ENCODE data around the gene LEMD1.

DNA sequence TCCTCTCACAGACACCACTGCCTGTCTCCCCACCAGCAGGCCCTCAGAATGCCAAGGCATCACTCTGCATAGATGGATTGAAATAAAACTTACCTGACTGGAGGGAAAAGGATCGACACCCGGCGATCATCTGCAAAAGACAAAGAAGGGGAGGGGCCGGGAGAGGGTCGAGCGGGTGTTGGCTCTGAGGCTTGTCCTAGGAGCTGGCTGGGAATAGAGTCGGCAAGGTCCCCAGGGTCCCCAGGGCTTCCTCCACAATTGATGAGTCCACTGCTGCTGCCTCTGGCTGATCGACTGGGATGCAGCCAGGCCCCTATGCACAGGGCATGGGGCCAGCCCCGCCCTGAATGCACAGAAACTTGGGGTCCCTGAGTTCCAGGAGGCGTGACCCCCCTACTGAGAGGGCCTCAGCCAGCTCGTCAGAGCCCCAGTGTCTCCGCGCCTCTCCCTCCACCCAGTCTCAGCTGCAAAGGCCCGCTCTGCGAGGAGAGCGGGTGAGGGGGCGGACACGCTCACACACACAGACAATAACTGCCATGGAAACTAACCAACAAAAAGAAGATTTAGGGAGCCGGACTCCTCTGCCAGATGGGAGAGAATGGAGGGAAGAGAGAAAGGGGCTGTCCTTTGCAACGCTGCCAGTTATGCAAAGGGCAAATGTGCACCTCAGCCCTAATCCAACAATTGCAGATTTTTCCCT, 65.3 kb downstream of the LEMD1 start, which contains the start of gene KLHDC8A:
- TF ChIP-seq, protein P1, sequence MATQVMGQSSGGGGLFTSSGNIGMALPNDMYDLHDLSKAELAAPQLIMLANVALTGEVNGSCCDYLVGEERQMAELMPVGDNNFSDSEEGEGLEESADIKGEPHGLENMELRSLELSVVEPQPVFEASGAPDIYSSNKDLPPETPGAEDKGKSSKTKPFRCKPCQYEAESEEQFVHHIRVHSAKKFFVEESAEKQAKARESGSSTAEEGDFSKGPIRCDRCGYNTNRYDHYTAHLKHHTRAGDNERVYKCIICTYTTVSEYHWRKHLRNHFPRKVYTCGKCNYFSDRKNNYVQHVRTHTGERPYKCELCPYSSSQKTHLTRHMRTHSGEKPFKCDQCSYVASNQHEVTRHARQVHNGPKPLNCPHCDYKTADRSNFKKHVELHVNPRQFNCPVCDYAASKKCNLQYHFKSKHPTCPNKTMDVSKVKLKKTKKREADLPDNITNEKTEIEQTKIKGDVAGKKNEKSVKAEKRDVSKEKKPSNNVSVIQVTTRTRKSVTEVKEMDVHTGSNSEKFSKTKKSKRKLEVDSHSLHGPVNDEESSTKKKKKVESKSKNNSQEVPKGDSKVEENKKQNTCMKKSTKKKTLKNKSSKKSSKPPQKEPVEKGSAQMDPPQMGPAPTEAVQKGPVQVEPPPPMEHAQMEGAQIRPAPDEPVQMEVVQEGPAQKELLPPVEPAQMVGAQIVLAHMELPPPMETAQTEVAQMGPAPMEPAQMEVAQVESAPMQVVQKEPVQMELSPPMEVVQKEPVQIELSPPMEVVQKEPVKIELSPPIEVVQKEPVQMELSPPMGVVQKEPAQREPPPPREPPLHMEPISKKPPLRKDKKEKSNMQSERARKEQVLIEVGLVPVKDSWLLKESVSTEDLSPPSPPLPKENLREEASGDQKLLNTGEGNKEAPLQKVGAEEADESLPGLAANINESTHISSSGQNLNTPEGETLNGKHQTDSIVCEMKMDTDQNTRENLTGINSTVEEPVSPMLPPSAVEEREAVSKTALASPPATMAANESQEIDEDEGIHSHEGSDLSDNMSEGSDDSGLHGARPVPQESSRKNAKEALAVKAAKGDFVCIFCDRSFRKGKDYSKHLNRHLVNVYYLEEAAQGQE (IDR thresholded peaks at IDR 0.05; ENCODE audit: insufficient read depth in 1 of 2, low read depth in 2 of 2, low read length in 2 of 2): no peak
- no peak for TF ChIP-seq POLR2AphosphoS5 (IDR thresholded peaks at IDR 0.05; ENCODE audit: low read depth, low read length)
